GM12878 (cell line): ENCODE data around the gene GPLD1. TPM values are rescaled to one million over a fixed set of nuclear protein-coding genes. Genes with fewer than 3 reads are reported as not detected.

Source experiments
- ATAC-seq: fragments of 200-7000 bp; cut with Tn5 transposase; 3 replicates; pipeline ENCODE4 v1.9.1; 2020; ENCODE audit warnings: mild to moderate bottlenecking, moderate library complexity
- BruUV-seq: library from RNA; stranded (reverse); fragments of 400-500 nt; replicated peaks from 2 replicates; lab custom pipeline; 2021; lab: Mats Ljungman, UMichigan
- CTCF ChIA-PET: fragments of 300-600 bp; sonication (Branson Sonifier 250); formaldehyde crosslinking; extraction: SDS; loops from one replicate; lab custom pipeline; 2021; ENCODE audit warnings: inconsistent platforms; lab: Yijun Ruan, JAX
- POLR2A ChIA-PET: fragments of 350-600 bp; formaldehyde crosslinking; extraction: SDS; loops from one replicate; lab custom pipeline; 2021; ENCODE audit warnings: inconsistent platforms; lab: Charles Lee
- RAD21 ChIA-PET: fragments of 300-600 bp; sonication (Branson Sonifier 250); formaldehyde crosslinking; loops from one replicate; lab custom pipeline; 2023; ENCODE audit warnings: antibody characterized with exemption; ENCODE audit not compliant: unreplicated experiment; lab: Charles Lee
- SMC1A ChIA-PET: fragments of 300-600 bp; sonication (Branson Sonifier 250); formaldehyde crosslinking; loops from one replicate; lab custom pipeline; 2023; ENCODE audit not compliant: unreplicated experiment, uncharacterized antibody; lab: Charles Lee
- DNase-seq: peaks from one replicate; pipeline ENCODE4 v3.0.0-alpha.2; 2011; ENCODE audit warnings: low read depth, low spot score
- FAIRE-seq: peaks from 3 replicates; lab custom pipeline; 2011; peaks lifted over from hg19 to GRCh38; lab: Jason Lieb, UNC
- H2AFZ ChIP-seq: 2 replicates; pipeline ENCODE4 v1.6.0; 2011; ENCODE audit warnings: low read depth, low read length, control low read depth; ENCODE audit not compliant: control insufficient read depth
- H3K27ac ChIP-seq: 2 replicates; pipeline ENCODE4 v1.5.1; 2011; ENCODE audit warnings: control low read depth; ENCODE audit not compliant: control insufficient read depth, insufficient read depth
- H3K27me3 ChIP-seq, 2 experiments: replicated peaks in 1 of 2; 2 replicates each; pipeline versions ENCODE4 v1.6.0 to v1.6.1; 2011; ENCODE audit warnings: low read length in 1 of 2; ENCODE audit not compliant: control insufficient read depth in 2 of 2, insufficient read depth in 2 of 2
- H3K36me3 ChIP-seq, 2 experiments: 2 replicates each; pipeline ENCODE4 v1.5.1; 2011; ENCODE audit warnings: low read length in 1 of 2; ENCODE audit not compliant: control insufficient read depth in 2 of 2, insufficient read depth in 2 of 2
- H3K4me1 ChIP-seq: 2 replicates; pipeline ENCODE4 v1.6.1; 2011; ENCODE audit warnings: mild to moderate bottlenecking, low read length, moderate library complexity, mixed read lengths; ENCODE audit not compliant: control insufficient read depth, insufficient read depth
- H3K4me2 ChIP-seq: 2 replicates; pipeline ENCODE4 v1.6.0; 2011; ENCODE audit warnings: control low read depth; ENCODE audit not compliant: control insufficient read depth, insufficient read depth
- H3K4me3 ChIP-seq: fragments of 200-600 bp; sonication (generic); 2 replicates; pipeline ENCODE4 v1.5.1; 2016
- H3K79me2 ChIP-seq: 2 replicates; pipeline ENCODE4 v1.6.0; 2011; ENCODE audit warnings: low read length; ENCODE audit not compliant: control insufficient read depth, insufficient read depth
- H3K9ac ChIP-seq: 2 replicates; pipeline ENCODE4 v1.8.0; 2011; ENCODE audit warnings: low read length, control low read depth, mixed read lengths; ENCODE audit not compliant: control insufficient read depth, insufficient read depth
- H3K9me3 ChIP-seq: replicated peaks from 3 replicates; pipeline ENCODE4 v1.5.1; 2011; ENCODE audit warnings: mild to moderate bottlenecking, low read length; ENCODE audit not compliant: control insufficient read depth, insufficient read depth
- H4K20me1 ChIP-seq: 2 replicates; pipeline ENCODE4 v1.6.0; 2011; ENCODE audit not compliant: control insufficient read depth, insufficient read depth
- CEBPB ChIP-seq, 2 experiments: fragments of 150-350 bp in 1 of 2; IDR thresholded peaks; 2 replicates each; pipeline ENCODE4 v1.6.1; 2012 to 2014; ENCODE audit warnings: low read depth in 2 of 2, low read length in 2 of 2, borderline replicate concordance in 1 of 2, inconsistent platforms in 1 of 2
- ESRRA ChIP-seq: IDR thresholded peaks from 2 replicates; pipeline ENCODE4 v1.6.1; 2012; ENCODE audit warnings: mild to moderate bottlenecking, low read length, improper control_type of control experiment
- FOS ChIP-seq: IDR thresholded peaks from 3 replicates; pipeline ENCODE4 v1.6.1; 2011; ENCODE audit warnings: borderline replicate concordance; ENCODE audit not compliant: insufficient read length; ENCODE audit errors: extremely low read depth
- HCFC1 ChIP-seq: fragments of 150-350 bp; IDR thresholded peaks from 2 replicates; pipeline ENCODE4 v1.6.1; 2014; ENCODE audit warnings: low read length
- HSF1 ChIP-seq: fragments of 150-350 bp; IDR thresholded peaks from 2 replicates; pipeline ENCODE4 v1.6.1; 2014; ENCODE audit warnings: mild to moderate bottlenecking, low read depth, low read length
- IKZF2 ChIP-seq, 2 experiments: fragments of 450-650 bp; IDR thresholded peaks; 2 replicates each; pipeline ENCODE4 v1.6.1; 2017; ENCODE audit warnings: mild to moderate bottlenecking in 2 of 2, moderate library complexity in 2 of 2
- MYC ChIP-seq: IDR thresholded peaks from 2 replicates; pipeline ENCODE4 v1.6.1; 2011; ENCODE audit warnings: mild to moderate bottlenecking, low read length, moderate library complexity, inconsistent platforms; ENCODE audit not compliant: insufficient read depth, insufficient replicate concordance, insufficient read length, severe bottlenecking
- NBN ChIP-seq: fragments of 450-650 bp; IDR thresholded peaks from 2 replicates; pipeline ENCODE4 v1.6.1; 2016
- NFIC ChIP-seq: IDR thresholded peaks from 2 replicates; pipeline ENCODE4 v1.6.1; 2012; ENCODE audit warnings: low read depth, mild to moderate bottlenecking, inconsistent platforms, low read length, moderate library complexity
- NFYB ChIP-seq: IDR thresholded peaks from 2 replicates; pipeline ENCODE4 v1.6.1; 2011; ENCODE audit warnings: low read depth, mild to moderate bottlenecking, low read length, improper control_type of control experiment, moderate library complexity; ENCODE audit not compliant: insufficient read depth
- PAX5 ChIP-seq: IDR thresholded peaks from 2 replicates; pipeline ENCODE4 v1.6.1; 2011; ENCODE audit warnings: low read depth, low read length, borderline replicate concordance
- POLR2AphosphoS5 ChIP-seq: IDR thresholded peaks from 2 replicates; pipeline ENCODE4 v1.6.1; 2011; ENCODE audit warnings: mild to moderate bottlenecking, low read length, inconsistent platforms
- SIX5 ChIP-seq: IDR thresholded peaks from 2 replicates; pipeline ENCODE4 v1.6.1; 2011; ENCODE audit warnings: mild to moderate bottlenecking, low read depth, low read length, moderate library complexity; ENCODE audit not compliant: severe bottlenecking
- SMAD1 ChIP-seq: fragments of 450-650 bp; IDR thresholded peaks from 2 replicates; pipeline ENCODE4 v1.6.1; 2018; ENCODE audit warnings: mild to moderate bottlenecking, low read depth; ENCODE audit not compliant: partially characterized antibody
- SMC3 ChIP-seq: IDR thresholded peaks from 2 replicates; pipeline ENCODE4 v1.6.1; 2011; ENCODE audit warnings: low read length, improper control_type of control experiment, borderline replicate concordance
- STAT3 ChIP-seq: IDR thresholded peaks from 2 replicates; pipeline ENCODE4 v1.6.1; 2011; ENCODE audit warnings: low read depth, low read length, improper control_type of control experiment
- TAF1 ChIP-seq: IDR thresholded peaks from 2 replicates; pipeline ENCODE4 v1.6.1; 2011; ENCODE audit warnings: mild to moderate bottlenecking, low read depth, low read length, borderline replicate concordance
- TCF12 ChIP-seq: IDR thresholded peaks from 2 replicates; pipeline ENCODE4 v1.6.1; 2011; ENCODE audit warnings: low read depth, mild to moderate bottlenecking, low read length
- ZNF384 ChIP-seq: IDR thresholded peaks from 2 replicates; pipeline ENCODE4 v1.6.1; 2012; ENCODE audit warnings: low read depth, mild to moderate bottlenecking, low read length, improper control_type of control experiment, borderline replicate concordance
- ZNF687 ChIP-seq: fragments of 450-650 bp; IDR thresholded peaks from 2 replicates; pipeline ENCODE4 v1.6.1; 2017; ENCODE audit warnings: mild to moderate bottlenecking, moderate library complexity
- WGBS: methylation state at CpG from one replicate; pipeline ENCODE4 v1.1.6; 2016; ENCODE audit warnings: low lambda C conversion rate; ENCODE audit not compliant: insufficient replicate concordance, insufficient coverage; ENCODE audit errors: missing lambda C conversion rate; 5-methylcytosine and 5-hydroxymethylcytosine counted together
- in situ Hi-C: fragments of 300-500 bp; cut with MboI; formaldehyde crosslinking; loops from 9 replicates; pipeline ENCODE4 v1.14.3; 2018; ENCODE audit warnings: mixed read lengths
- intact Hi-C: fragments of 100-400 bp; cut with micrococcal nuclease; formaldehyde crosslinking; loops from one replicate; pipeline ENCODE4 v1.14.2; 2022; ENCODE audit not compliant: unreplicated experiment
- polyA plus RNA-seq, 11 experiments: library from polyadenylated mRNA; depleted of rRNA in 4 of 11; unstranded in 6 of 11; stranded (reverse) in 5 of 11; fragments of >200 nt; fragmentation: Nextera tagmentation in 4 of 11; fragmentation: Illumina TruSeq in 1 of 11; extraction: Ambion mirVana in 4 of 11; extraction: Trizol in 1 of 11; gene quantifications; 1 replicate in 1 of 11; 2 replicates in 10 of 11; pipeline versions ENCODE4 v1.2.1 to v1.2.3, GENCODE V29; 2011 to 2016; ENCODE audit warnings: inconsistent platforms in 2 of 11, missing spikeins in 2 of 11, low read depth in 1 of 11
- total RNA-seq, 4 experiments: library from RNA; depleted of rRNA in 3 of 4; stranded (reverse); fragments of >200 nt in 3 of 4; fragmentation: Illumina TruSeq in 1 of 4; extraction: Trizol in 1 of 4; gene quantifications; 2 replicates each; pipeline versions ENCODE4 v1.2.1 to v1.2.3, GENCODE V29; 2013 to 2021

GPLD1 gene
- total and polyA plus RNA-seq, 10 of the 15 experiments (the other 5 are each of a cell fraction or from before 2014, with no cell fraction given): 0.04 to 1.0 (median 0.69) TPM

- no peak for TF ChIP-seq ESRRA
- TF ChIP-seq ZNF384: no peak
- TF ChIP-seq HCFC1: no peak
- no peak for TF ChIP-seq TCF12
- no peak for TF ChIP-seq NFYB
- TF ChIP-seq, all 136 proteins: peak for 0
Measured at GRCh38 chr6:24472181-24472580, 17.2 kb downstream of the GPLD1 start (continued).

- in situ Hi-C loops: no loop called here
- no peaks in the 10 kb centered on the region for H4K20me1 ChIP-seq
- H3K9ac ChIP-seq: no peak overlapping the region
- 69% methylated on average over 7 of the region's 7 CpGs for WGBS
- ChIA-PET CTCF (interaction anchor here (0.5 to 0.7 kb wide), 2 partner anchors 160 to 576 kb away, joined by 3 to 4 read pairs; no protein-coding TSS in a partner anchor), POLR2A (no interaction called here), RAD21 (interaction anchor here (0.5 kb wide), 1 partner anchor 54 kb away, joined by 3 read pairs; no protein-coding TSS in a partner anchor), SMC1A (interaction anchor here (0.9 kb wide), 1 partner anchor 25 kb away, joined by 3 read pairs; no protein-coding TSS in a partner anchor)
- no peak overlapping the region for H3K4me3 ChIP-seq
- H3K27ac ChIP-seq: no peak overlapping the region
- intact Hi-C loops: no loop called here
- no peaks in the 10 kb centered on the region for H3K27me3 ChIP-seq
- no peak overlapping the region for H2AFZ ChIP-seq
- no TSS peak for BruUV-seq
- no peak for FAIRE-seq
- H3K36me3 ChIP-seq: no peaks in the 10 kb centered on the region
- TF ChIP-seq MYC: no peak
- TF ChIP-seq IKZF2 (IDR thresholded peaks at IDR 0.05): no peak
- no peak for TF ChIP-seq NBN
- TF ChIP-seq NFIC: no peak
- TF ChIP-seq SMAD1: no peak
- TF ChIP-seq CEBPB (IDR thresholded peaks at IDR 0.05; ENCODE audit: borderline replicate concordance in 1 of 2, low read depth in 2 of 2, low read length in 2 of 2): no peak
- TF ChIP-seq POLR2AphosphoS5: no peak
- no peak for TF ChIP-seq TAF1
- TF ChIP-seq HCFC1: no peak
- no peak for TF ChIP-seq PAX5
- no peak for TF ChIP-seq SIX5
- no peak for TF ChIP-seq ZNF687
- no peak for TF ChIP-seq SMC3
- no peak for TF ChIP-seq STAT3
- no peak for TF ChIP-seq HSF1
- no peak for TF ChIP-seq FOS
- ATAC-seq: no peak
- H3K4me1 ChIP-seq: no peaks in the 10 kb centered on the region
- H3K4me2 ChIP-seq: no peak overlapping the region
- no peaks in the 10 kb centered on the region for H3K9me3 ChIP-seq
- H3K79me2 ChIP-seq: no peaks in the 10 kb centered on the region
- DNase-seq: no peak
Measured at GRCh38 chr6:24469811-24470210, 19.6 kb downstream of the GPLD1 start.
